H1 (cell line): ENCODE results near the gene DUSP7. TPM values are rescaled to one million over a fixed set of nuclear protein-coding genes. Genes with fewer than 3 reads are reported as not detected.

Experiments
- CTCF ChIA-PET: fragments of 300-600 bp; sonication (Branson Sonifier 250); formaldehyde crosslinking; loops from one replicate; lab custom pipeline; 2021; ENCODE audit not compliant: partially characterized antibody; lab: Charles Lee
- POLR2A ChIA-PET: fragments of 300-600 bp; sonication (Branson Sonifier 250); formaldehyde crosslinking; loops from one replicate; lab custom pipeline; 2021; ENCODE audit warnings: inconsistent platforms; ENCODE audit not compliant: partially characterized antibody; lab: Charles Lee
- DNase-seq, 2 experiments: peaks; one replicate each; pipeline versions ENCODE4 v3.0.0 to v3.0.0-alpha.2; 2010 to 2022; ENCODE audit warnings: low spot score in 2 of 2, low read depth in 1 of 2, mixed read lengths in 1 of 2
- FAIRE-seq: peaks from 2 replicates; lab custom pipeline; 2011; peaks lifted over from hg19 to GRCh38; lab: Jason Lieb, UNC
- H2AFZ ChIP-seq: 2 replicates; pipeline ENCODE4 v1.8.1; 2012; ENCODE audit warnings: low read length, inconsistent platforms
- H2AK5ac ChIP-seq: 2 replicates; pipeline ENCODE4 v1.6.1; 2013; ENCODE audit warnings: low read depth, low read length
- H2BK120ac ChIP-seq: replicated peaks from 2 replicates; pipeline ENCODE3; 2013; ENCODE audit warnings: low read depth, low read length, inconsistent platforms
- H2BK12ac ChIP-seq: 2 replicates; pipeline ENCODE4 v1.6.1; 2013; ENCODE audit warnings: low read depth, low read length
- H2BK15ac ChIP-seq: 2 replicates; pipeline ENCODE4 v1.6.1; 2013; ENCODE audit warnings: low read length
- H2BK20ac ChIP-seq: 2 replicates; pipeline ENCODE4 v1.6.1; 2013; ENCODE audit warnings: low read length
- H2BK5ac ChIP-seq: 2 replicates; pipeline ENCODE4 v1.6.1; 2013; ENCODE audit warnings: low read depth, low read length
- H3K14ac ChIP-seq: 2 replicates; pipeline ENCODE4 v1.6.1; 2013; ENCODE audit warnings: inconsistent platforms; ENCODE audit not compliant: insufficient read length
- H3K18ac ChIP-seq: 2 replicates; pipeline ENCODE4 v1.6.1; 2013; ENCODE audit warnings: low read length; ENCODE audit errors: extremely low read depth
- H3K23ac ChIP-seq: 2 replicates; pipeline ENCODE4 v1.6.1; 2013; ENCODE audit warnings: inconsistent platforms; ENCODE audit not compliant: insufficient read length
- H3K23me2 ChIP-seq: 2 replicates; pipeline ENCODE4 v1.6.1; 2013; ENCODE audit warnings: low read depth, low read length
- H3K27ac ChIP-seq: 2 replicates; pipeline ENCODE4 v1.6.1; 2011; ENCODE audit warnings: low read depth, low read length, inconsistent platforms
- H3K27me3 ChIP-seq, 4 experiments: replicated peaks in 1 of 4; 1 replicate in 1 of 4; 2 replicates in 3 of 4; pipeline versions ENCODE4 v1.6.1 to v1.8.1; 2011 to 2013; ENCODE audit warnings: low read length in 3 of 4, mild to moderate bottlenecking in 3 of 4, inconsistent platforms in 2 of 4, mixed read lengths in 2 of 4, moderate library complexity in 1 of 4; ENCODE audit not compliant: control insufficient read depth in 3 of 4, insufficient read depth in 3 of 4; ENCODE audit errors: extremely low read depth in 1 of 4
- H3K36me3 ChIP-seq, 4 experiments: 2 replicates each; pipeline versions ENCODE4 v1.6.1 to v1.8.1; 2011 to 2013; ENCODE audit warnings: mild to moderate bottlenecking in 4 of 4, low read length in 3 of 4, moderate library complexity in 2 of 4, control low read depth in 1 of 4, inconsistent platforms in 1 of 4; ENCODE audit not compliant: insufficient read depth in 4 of 4, control insufficient read depth in 2 of 4
- H3K4ac ChIP-seq: replicated peaks from 2 replicates; pipeline ENCODE3; 2013; ENCODE audit warnings: low read length, low read depth, mixed read lengths, inconsistent platforms; ENCODE audit not compliant: insufficient read length
- H3K4me1 ChIP-seq, 4 experiments: replicated peaks in 1 of 4; 1 replicate in 1 of 4; 2 replicates in 3 of 4; pipeline versions ENCODE4 v1.6.1 to v1.8.1; 2011 to 2013; ENCODE audit warnings: low read length in 3 of 4, inconsistent platforms in 2 of 4, mixed read lengths in 1 of 4; ENCODE audit not compliant: insufficient read depth in 4 of 4, control insufficient read depth in 3 of 4
- H3K4me2 ChIP-seq, 2 experiments: 2 replicates each; pipeline versions ENCODE4 v1.6.1 to v1.8.1; 2011 to 2013; ENCODE audit warnings: low read depth in 2 of 2, low read length in 2 of 2, control low read depth in 1 of 2, inconsistent platforms in 1 of 2, mild to moderate bottlenecking in 1 of 2; ENCODE audit not compliant: insufficient read depth in 1 of 2
- H3K4me3 ChIP-seq, 4 experiments: fragments of 200-600, 300-600 bp in 1 of 4; sonication (generic), shearing (Covaris generic), sonication (Bioruptor Twin) in 1 of 4; 2 replicates each; pipeline versions ENCODE4 v1.5.1 to v1.8.1; 2011 to 2016; ENCODE audit warnings: low read length in 4 of 4, low read depth in 3 of 4, control low read depth in 2 of 4, inconsistent platforms in 2 of 4, mild to moderate bottlenecking in 2 of 4, mixed read lengths in 1 of 4, moderate library complexity in 1 of 4; ENCODE audit not compliant: insufficient read depth in 2 of 4; ENCODE audit errors: extremely low read depth in 1 of 4
- H3K56ac ChIP-seq: replicated peaks from 2 replicates; pipeline ENCODE3; 2013; ENCODE audit warnings: low read depth, mild to moderate bottlenecking, mixed read lengths, low read length, inconsistent platforms; ENCODE audit not compliant: insufficient read length
- H3K79me1 ChIP-seq: 2 replicates; pipeline ENCODE4 v1.6.1; 2013; ENCODE audit warnings: low read depth, low read length, control low read depth
- H3K79me2 ChIP-seq, 2 experiments: 2 replicates each; pipeline versions ENCODE4 v1.6.1 to v1.8.1; 2012 to 2013; ENCODE audit warnings: low read length in 2 of 2, mild to moderate bottlenecking in 2 of 2, inconsistent platforms in 1 of 2; ENCODE audit not compliant: insufficient read depth in 2 of 2, control insufficient read depth in 1 of 2
- H3K9ac ChIP-seq, 4 experiments: replicated peaks in 1 of 4; 1 replicate in 1 of 4; 2 replicates in 3 of 4; pipeline versions ENCODE4 v1.6.1 to v1.8.1; 2011 to 2013; ENCODE audit warnings: low read depth in 3 of 4, low read length in 3 of 4, control low read depth in 2 of 4, mild to moderate bottlenecking in 2 of 4, moderate library complexity in 2 of 4, inconsistent platforms in 1 of 4; ENCODE audit errors: extremely low read depth in 1 of 4
- H3K9me3 ChIP-seq, 2 experiments: 2 replicates each; pipeline versions ENCODE4 v1.6.1 to v1.8.1; 2012 to 2013; ENCODE audit warnings: mild to moderate bottlenecking in 2 of 2, moderate library complexity in 2 of 2, control low read depth in 1 of 2, inconsistent platforms in 1 of 2, low read depth in 1 of 2, low read length in 1 of 2, mixed read lengths in 1 of 2; ENCODE audit not compliant: insufficient read depth in 2 of 2
- H4K20me1 ChIP-seq, 2 experiments: replicated peaks in 1 of 2; 2 replicates each; pipeline versions ENCODE3 to v1.8.1; 2011 to 2013; ENCODE audit warnings: inconsistent platforms in 2 of 2, low read length in 2 of 2, mild to moderate bottlenecking in 1 of 2; ENCODE audit not compliant: insufficient read depth in 2 of 2, control insufficient read depth in 1 of 2
- H4K5ac ChIP-seq: 2 replicates; pipeline ENCODE4 v1.6.1; 2013; ENCODE audit warnings: low read length, low read depth, mixed read lengths, inconsistent platforms; ENCODE audit not compliant: insufficient read length
- H4K8ac ChIP-seq: 2 replicates; pipeline ENCODE4 v1.8.0; 2013; ENCODE audit warnings: mild to moderate bottlenecking, moderate library complexity, low read length, inconsistent platforms; ENCODE audit not compliant: insufficient read depth; ENCODE audit errors: extremely low read depth
- H4K91ac ChIP-seq: replicated peaks from 2 replicates; pipeline ENCODE3; 2013; ENCODE audit warnings: low read length, mixed read lengths, inconsistent platforms; ENCODE audit not compliant: insufficient read length
- ASH2L ChIP-seq: fragments of 200-600, 300-600 bp; sonication (generic); IDR thresholded peaks from one replicate; pipeline ENCODE4 v1.7.1; 2017; ENCODE audit warnings: low read length
- ATF3 ChIP-seq: IDR thresholded peaks from 2 replicates; pipeline ENCODE4 v1.6.1; 2011; ENCODE audit warnings: low read depth, mild to moderate bottlenecking, low read length; ENCODE audit not compliant: insufficient read depth
- CHD2 ChIP-seq: IDR thresholded peaks from 2 replicates; pipeline ENCODE4 v1.6.1; 2012; ENCODE audit warnings: low read length, improper control_type of control experiment
- EZH2 ChIP-seq: fragments of 200-600 bp; sonication (generic); IDR thresholded peaks from 2 replicates; pipeline ENCODE4 v1.7.1; 2012; ENCODE audit warnings: low read depth, mild to moderate bottlenecking, moderate library complexity, low read length, inconsistent platforms; ENCODE audit not compliant: severe bottlenecking
- HDAC6 ChIP-seq: IDR thresholded peaks from one replicate; pipeline ENCODE4 v1.7.1; 2012; ENCODE audit warnings: low read depth, mild to moderate bottlenecking, inconsistent platforms, low read length, moderate library complexity
- NANOG ChIP-seq: IDR thresholded peaks from 2 replicates; pipeline ENCODE4 v1.6.1; 2011; ENCODE audit warnings: low read length, low read depth, mild to moderate bottlenecking, inconsistent platforms; ENCODE audit not compliant: insufficient read depth, poor library complexity, severe bottlenecking
- NRF1 ChIP-seq: IDR thresholded peaks from 2 replicates; pipeline ENCODE4 v1.6.1; 2011; ENCODE audit warnings: mild to moderate bottlenecking, low read depth, low read length, improper control_type of control experiment
- POLR2A ChIP-seq, 2 experiments: IDR thresholded peaks; 1 replicate in 1 of 2; 2 replicates in 1 of 2; pipeline ENCODE4 v1.6.1; 2011; ENCODE audit warnings: low read depth in 2 of 2, low read length in 2 of 2, mild to moderate bottlenecking in 2 of 2; ENCODE audit errors: control extremely low read depth in 1 of 2
- RAD21 ChIP-seq, 2 experiments: IDR thresholded peaks in 1 of 2; conservative IDR thresholded peaks in 1 of 2; 2 replicates each; pipeline ENCODE4 v1.6.1; 2011; ENCODE audit warnings: low read depth in 2 of 2, low read length in 2 of 2, improper control_type of control experiment in 1 of 2, inconsistent platforms in 1 of 2, mild to moderate bottlenecking in 1 of 2, moderate library complexity in 1 of 2
- SIRT6 ChIP-seq: IDR thresholded peaks from one replicate; pipeline ENCODE4 v1.7.1; 2012; ENCODE audit warnings: low read length, inconsistent platforms
- SP2 ChIP-seq: IDR thresholded peaks from 2 replicates; pipeline ENCODE4 v1.6.1; 2012; ENCODE audit warnings: mild to moderate bottlenecking, low read length, inconsistent platforms
- TAF7 ChIP-seq: optimal IDR thresholded peaks from 2 replicates; pipeline ENCODE3; 2011; ENCODE audit warnings: low read depth, mild to moderate bottlenecking, inconsistent platforms, low read length, moderate library complexity, borderline replicate concordance
- TEAD4 ChIP-seq: IDR thresholded peaks from 2 replicates; pipeline ENCODE4 v1.6.1; 2012; ENCODE audit warnings: low read depth, low read length, inconsistent platforms, mixed read lengths
- ZNF274 ChIP-seq: IDR thresholded peaks from 2 replicates; pipeline ENCODE4 v1.7.0; 2012; ENCODE audit warnings: low read length, borderline replicate concordance; ENCODE audit errors: extremely low read depth
- WGBS, 2 experiments: shearing (Covaris generic) in 1 of 2; methylation state at CpG; one replicate each; pipeline versions ENCODE4 v1.1.6 to v1.1.7; 2013 to 2015; ENCODE audit warnings: low lambda C conversion rate in 2 of 2, mixed read lengths in 2 of 2, inconsistent platforms in 1 of 2, low coverage in 1 of 2, missing lambda C conversion rate in 1 of 2; ENCODE audit not compliant: insufficient replicate concordance in 2 of 2, insufficient coverage in 1 of 2, insufficient read length in 1 of 2; ENCODE audit errors: extremely low coverage in 1 of 2, missing lambda C conversion rate in 1 of 2; 5-methylcytosine and 5-hydroxymethylcytosine counted together
- polyA plus RNA-seq, 7 experiments: library from polyadenylated mRNA; depleted of rRNA in 3 of 7; stranded (reverse) in 5 of 7; unstranded in 2 of 7; fragments of >200 nt in 5 of 7; fragments of 200-250 nt in 2 of 7; gene quantifications; 1 replicate in 5 of 7; 2 replicates in 1 of 7; 4 replicates in 1 of 7; pipeline versions ENCODE4 v1.2.1 to v1.2.3, GENCODE V29; 2011 to 2013; ENCODE audit warnings: missing spikeins in 2 of 7, mixed read lengths in 2 of 7
- total RNA-seq: library from RNA; stranded (reverse); fragmentation: NEBNext Ultra II Directional; extraction: Animal tissue kit (Norgen Biotek cat#: 25700); gene quantifications from 2 replicates; pipeline ENCODE4 v1.2.1, GENCODE V29; 2021

Gene DUSP7
- total and polyA plus RNA-seq, 2 of the 8 experiments (the other 6 are each of a cell fraction or from before 2014, with no cell fraction given) = 19.4 to 24.9 TPM

- Histone ChIP-seq H2BK120ac (no peak overlapping the region), H3K4ac (no peak overlapping the region), H3K56ac (no peak overlapping the region), H3K79me1 (no peaks in the 10 kb centered on the region), H2BK15ac (0 out of 2 replicates have a peak overlapping the region, but pooled peaks have one; percentile 46), H2AK5ac (peak overlapping the region; percentile 53; the same call in 1 of the 2 replicates), H4K8ac (no peak overlapping the region), H3K27me3 (no peaks in the 10 kb centered on the region), H2BK20ac (no peak overlapping the region), H3K14ac (no peak overlapping the region), H3K18ac (no peak overlapping the region), H4K91ac (no peak overlapping the region), H3K23me2 (no peaks in the 10 kb centered on the region), H3K27ac (no peak overlapping the region), H2AFZ (no peak overlapping the region), H2BK12ac (0 out of 2 replicates have a peak overlapping the region, but pooled peaks have one; percentile 17), H3K4me2 (no peak overlapping the region), H3K79me2 (no peaks in the 10 kb centered on the region), H4K5ac (no peak overlapping the region), H3K4me1 (peaks cover 0 to 4% (median 1%) of the 10 kb centered on the region in 4 experiments; a peak in 2 of 7 replicates), H3K9me3 (no peaks in the 10 kb centered on the region), H3K23ac (no peak overlapping the region), H2BK5ac (no peak overlapping the region), H4K20me1 (no peaks in the 10 kb centered on the region), H3K9ac (no peak overlapping the region), H3K36me3 (no peaks in the 10 kb centered on the region), H3K4me3 (no peak overlapping the region)
- ChIA-PET POLR2A (interaction anchor here (1.0 to 1.1 kb wide), 2 partner anchors 18 to 43 kb away, joined by 3 to 4 read pairs; partner anchors contain the start of gene RPL29), CTCF (interaction anchor here (6.7 to 33.0 kb wide), 4 partner anchors 10 to 82 kb away, joined by 48 to 984 read pairs (median 142); partner anchors contain the start of gene DUSP7)
- 94% methylated on average over 4 of the region's 4 CpGs; no CpG with 5 or more reads in 1 of the 2 experiments for WGBS, 2 experiments
- DNase-seq (no peak), FAIRE-seq (no peak)
- no peak for TF ChIP-seq SP2
- no peak for TF ChIP-seq RAD21 (IDR thresholded peaks at IDR 0.05 in 1 of 2, conservative IDR thresholded peaks at IDR 0.05 in 1 of 2; ENCODE audit: low read depth in 2 of 2, low read length in 2 of 2)
- TF ChIP-seq TEAD4 = no peak
- no peak for TF ChIP-seq ZNF274
- no peak for TF ChIP-seq ASH2L
- TF ChIP-seq CHD2 = no peak
- TF ChIP-seq NANOG = no peak
- no peak for TF ChIP-seq POLR2A (IDR thresholded peaks at IDR 0.05; ENCODE audit: control extremely low read depth in 1 of 2, low read depth in 2 of 2, low read length in 2 of 2)
- TF ChIP-seq TAF7 = no peak
- no peak for TF ChIP-seq ATF3
- TF ChIP-seq NRF1 = no peak
- no peak for TF ChIP-seq SIRT6
- TF ChIP-seq EZH2 = no peak
- TF ChIP-seq HDAC6 = no peak
Observed at GRCh38 chr3:52039426-52039825, 16.9 kb downstream of the DUSP7 start.
